Stimulated activated CD8-positive, alpha-beta memory T cell treated with anti-CD3 and anti-CD28 coated beads, Interleukin-2, amount 100 ng/mL, for 1 hour (primary cell): Measurements from ENCODE around the gene RNF32.
"Not testable (repeated sequence)": the region's sequence is repeated elsewhere in the genome, so short reads cannot be mapped to it uniquely, and the experiment has no call there.

Source experiments
- DNase-seq, 2 donors: peaks; one replicate each; pipeline ENCODE4 v3.0.0-alpha.2; 2020; ENCODE audit warnings: low read depth in 2 of 2

RNF32 gene

DNA sequence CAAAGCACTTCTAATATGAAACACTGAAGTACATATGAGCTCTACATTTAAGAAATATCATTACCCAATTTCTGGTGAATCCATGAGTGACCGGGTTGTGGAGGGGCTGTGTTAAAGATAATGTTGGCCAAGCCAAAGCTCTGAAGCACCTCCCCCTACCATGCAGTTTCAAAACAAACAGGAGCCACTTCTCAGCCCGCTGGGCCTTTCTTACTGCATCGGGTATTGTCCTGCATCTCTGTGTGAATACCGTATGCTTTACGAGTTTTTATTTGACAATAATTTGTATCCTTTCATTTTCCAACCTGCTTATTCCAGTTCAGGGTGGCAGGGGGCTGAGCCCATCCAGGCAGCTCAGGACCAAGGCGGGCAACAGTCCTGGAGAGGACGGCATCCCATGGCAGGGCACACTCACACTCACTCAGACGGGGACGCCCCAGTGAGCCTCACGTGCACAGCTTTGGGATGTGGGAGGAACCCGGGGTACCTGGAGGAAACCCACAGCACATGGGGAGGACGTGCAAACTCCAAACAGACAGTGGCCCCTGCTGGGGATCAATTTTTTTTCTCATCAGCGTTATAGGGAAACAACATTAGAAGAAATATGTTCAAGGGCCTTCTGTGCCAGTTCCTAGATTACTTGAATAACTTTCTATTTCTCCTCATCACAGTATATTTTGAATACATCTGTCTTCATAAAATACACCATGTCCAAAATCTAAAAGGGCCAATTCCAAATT is 1.9 kb downstream of the RNF32 start:
- no peak for DNase-seq

DNA sequence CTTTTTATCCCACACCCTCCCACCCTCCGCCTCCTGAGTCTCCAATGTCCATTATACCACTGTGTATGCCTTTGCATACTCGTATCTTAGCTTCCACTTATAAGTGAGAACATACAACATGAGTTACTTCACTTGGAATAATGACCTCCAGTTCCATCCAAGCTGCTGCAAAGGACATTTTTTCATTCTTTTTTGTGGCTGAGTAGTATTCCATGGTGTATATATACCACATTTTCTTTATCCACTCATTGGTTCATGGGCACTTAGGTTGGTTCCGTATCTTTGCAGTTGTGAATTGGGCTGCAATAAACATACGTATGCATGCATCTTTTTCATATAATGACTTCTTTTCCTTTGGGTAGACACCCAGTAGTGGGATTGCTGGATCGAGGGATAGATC is 6.8 kb downstream of the RNF32 start:
- DNase-seq = not testable (repeated sequence)

DNA sequence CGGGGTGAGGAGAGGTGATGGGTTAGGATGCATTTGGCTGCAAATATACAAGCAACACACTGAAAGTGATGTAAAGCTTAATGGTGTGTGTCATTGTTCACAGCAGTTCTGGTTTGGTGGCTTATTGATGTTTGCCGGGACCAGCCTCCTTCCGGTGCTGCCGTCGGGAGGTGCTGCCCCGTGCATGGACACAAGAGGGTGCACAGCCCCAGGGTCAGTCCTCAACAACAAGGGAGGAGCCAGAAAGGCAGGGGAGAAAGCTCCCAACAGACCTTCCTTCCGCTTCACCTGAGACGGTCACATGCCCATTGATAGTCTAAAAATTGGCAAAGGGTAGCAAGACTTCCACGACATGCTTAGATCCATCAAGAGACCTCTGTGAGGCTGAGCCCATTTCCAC is 9.5 kb downstream of the RNF32 start:
- no peak for DNase-seq

DNA sequence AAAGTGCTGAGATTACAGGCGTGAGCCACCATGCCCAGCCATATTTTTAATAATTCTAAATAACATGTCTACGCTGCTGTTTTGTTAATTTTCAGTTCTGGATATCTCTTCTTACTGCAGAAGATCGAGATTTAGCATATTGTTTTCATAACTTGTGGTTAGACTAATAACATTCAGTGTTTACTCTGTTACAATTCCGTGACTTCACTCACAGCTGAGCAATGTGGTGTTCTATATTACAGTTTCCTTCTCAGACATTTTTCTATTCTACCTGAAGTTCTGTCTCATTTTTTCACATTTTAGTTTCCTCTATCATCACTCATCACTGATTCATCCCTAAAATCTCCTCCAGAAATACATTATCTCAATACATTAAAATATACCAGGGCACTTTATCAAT is 10.9 kb downstream of the RNF32 start:
- DNase-seq = no peak

DNA sequence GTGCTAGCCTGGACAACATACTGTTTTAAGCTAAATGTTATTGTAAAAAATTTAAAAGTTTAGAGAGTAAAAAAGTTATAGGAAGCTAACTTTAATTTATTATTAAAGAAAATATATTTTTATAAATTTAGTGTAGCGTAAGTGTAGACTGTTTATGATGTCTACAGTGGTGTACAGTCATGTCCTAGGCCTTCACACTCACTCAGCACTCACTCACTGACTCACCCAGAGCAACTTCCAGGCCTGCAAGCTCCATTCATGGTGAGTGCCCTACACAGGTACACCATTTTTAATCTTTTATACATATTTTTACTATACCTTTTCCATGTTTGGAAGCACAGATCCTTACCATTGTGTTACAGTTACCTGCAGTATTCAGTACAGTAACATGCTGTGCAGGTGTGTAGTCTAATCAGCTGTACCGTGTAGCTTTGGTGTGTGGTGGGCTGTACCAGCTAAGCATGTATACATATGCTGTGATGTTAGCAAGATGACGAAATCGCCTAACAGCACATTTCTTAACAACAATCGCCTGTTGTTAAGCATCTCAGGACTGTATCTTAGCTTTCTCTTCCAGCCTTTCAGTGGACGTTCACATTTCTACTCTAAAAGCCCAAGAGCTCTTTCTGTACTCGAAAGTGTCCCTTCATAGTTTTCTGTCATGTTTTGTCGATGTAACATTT is 12.5 kb downstream of the RNF32 start:
- DNase-seq = no peak

DNA sequence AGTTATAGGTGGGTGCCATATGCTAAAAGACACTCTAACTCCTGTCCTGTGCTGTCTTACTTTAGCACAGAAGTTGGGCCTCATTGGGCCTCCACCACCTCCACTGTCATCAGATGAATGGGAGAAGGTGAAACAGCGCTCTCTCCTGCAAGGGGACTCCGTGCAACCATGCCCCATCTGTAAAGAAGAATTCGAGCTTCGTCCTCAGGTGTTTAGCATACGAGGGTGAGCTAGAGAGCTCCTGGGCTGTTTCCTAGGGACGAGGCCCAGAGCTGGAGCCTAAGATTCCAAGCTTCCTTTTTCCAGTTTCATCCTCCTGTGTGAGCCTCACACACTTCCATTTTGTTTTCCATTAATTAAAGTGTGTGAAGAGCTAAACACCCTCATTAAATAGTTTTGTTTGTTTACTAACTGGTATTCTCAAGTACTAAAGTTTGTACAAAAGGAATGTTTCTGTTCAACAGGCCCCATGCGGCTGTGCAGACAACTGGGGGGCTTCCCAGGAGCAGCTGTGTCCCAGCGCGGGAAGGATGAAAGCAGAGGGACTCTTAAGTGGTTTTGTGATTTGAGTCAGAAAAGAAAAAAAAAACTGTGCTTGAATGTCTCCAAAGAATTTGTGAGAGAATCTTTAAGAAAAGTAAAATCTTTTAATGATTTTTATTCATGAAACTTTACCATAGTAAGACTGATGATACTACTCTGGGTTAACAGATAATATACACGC is 14.1 kb downstream of the RNF32 start:
- no peak for DNase-seq

DNA sequence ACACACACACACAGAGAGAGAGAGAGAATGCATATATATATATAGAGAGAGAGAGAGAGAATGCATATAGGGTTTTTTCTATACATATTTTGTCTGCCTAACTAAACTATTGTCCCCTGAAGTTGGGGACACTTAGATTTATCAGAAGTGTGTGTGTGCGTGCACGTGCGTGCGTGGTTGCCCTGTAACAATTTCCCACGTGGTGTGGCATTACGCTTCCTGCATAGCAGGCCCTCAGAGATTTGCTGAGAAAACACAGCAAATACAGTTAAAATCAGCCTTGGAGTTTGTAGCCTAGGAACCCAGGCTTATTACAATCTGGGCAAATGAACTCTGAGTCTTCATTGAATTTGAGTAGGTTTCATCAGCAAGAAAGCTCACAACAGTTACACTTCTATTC is 14.7 kb downstream of the RNF32 start:
- no peak for DNase-seq

DNA sequence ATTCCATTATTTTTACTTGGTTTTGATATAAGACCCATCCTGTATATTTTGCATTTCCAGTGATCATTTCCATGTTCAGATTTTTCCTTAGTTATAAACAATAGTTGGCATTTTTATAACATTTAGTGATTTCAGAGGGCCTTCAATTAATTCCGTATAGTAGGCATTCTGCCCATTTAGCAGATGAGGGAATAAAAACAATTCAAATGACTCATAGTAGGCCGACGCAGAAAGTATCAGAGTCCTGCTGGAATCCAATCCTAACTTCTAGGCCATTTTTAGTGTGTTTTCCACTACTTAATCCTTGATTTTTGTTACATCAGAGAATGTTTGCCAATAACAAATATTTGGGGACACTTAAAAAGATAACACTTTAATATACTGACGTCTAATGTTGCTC is 15.4 kb downstream of the RNF32 start:
- no peak for DNase-seq

DNA sequence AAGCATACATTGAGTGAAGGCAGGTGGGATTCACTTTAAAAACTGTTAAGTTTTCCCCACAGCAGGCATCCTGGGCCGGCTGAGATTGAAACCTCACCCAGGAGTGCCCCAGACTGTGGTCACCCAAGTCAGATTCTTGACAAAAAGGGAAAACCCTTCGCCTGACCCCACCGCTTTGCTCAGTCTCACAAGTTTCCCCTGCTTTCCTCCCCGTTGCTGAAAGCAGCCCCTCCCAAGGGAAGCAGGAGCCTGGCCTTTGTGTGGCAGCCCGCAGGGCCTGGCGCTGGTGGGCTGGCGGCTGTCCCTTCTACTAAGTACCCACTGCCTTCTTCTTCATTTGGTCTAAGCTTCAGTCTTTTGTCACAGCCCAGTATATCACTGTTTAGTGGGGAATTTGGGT is 16.0 kb downstream of the RNF32 start:
- DNase-seq = no peak

DNA sequence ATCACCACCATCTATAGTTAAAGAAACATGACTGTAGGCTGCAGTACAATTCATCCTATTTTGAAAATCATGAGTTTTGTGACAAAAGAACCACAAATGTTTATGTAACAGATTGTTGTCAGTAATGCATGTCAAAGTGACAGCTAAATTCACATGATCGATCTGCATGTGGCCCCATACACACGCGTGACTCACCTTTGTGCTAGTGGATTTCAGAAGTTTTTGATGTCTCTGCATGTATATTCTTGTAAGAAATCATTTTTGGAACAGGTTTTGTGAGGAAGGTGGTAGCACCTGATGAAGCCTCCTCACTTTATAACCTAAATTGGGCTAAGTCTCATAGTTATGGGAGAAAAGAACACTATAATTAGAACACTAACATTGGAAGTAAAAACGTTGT is 17.1 kb downstream of the RNF32 start:
- no peak for DNase-seq

DNA sequence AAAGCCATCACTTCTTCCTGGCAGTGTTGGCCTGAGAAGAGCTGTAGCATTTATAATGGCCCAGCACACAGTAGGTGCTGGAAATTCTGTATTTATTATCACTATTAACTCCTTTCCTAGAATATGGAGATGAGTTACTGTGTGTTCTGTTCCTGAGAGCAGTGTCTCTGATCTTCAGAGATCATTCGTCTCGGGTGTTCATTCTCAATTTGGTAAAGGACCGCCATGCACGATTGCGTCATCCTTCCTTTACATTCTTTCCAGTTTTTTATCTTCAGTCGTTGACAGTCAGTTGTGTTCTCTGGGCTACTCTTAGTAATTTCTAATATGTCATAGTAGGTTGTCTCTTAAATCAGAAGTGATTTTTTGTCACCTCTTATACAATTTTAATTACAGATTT is 18.6 kb downstream of the RNF32 start:
- no peak for DNase-seq

DNA sequence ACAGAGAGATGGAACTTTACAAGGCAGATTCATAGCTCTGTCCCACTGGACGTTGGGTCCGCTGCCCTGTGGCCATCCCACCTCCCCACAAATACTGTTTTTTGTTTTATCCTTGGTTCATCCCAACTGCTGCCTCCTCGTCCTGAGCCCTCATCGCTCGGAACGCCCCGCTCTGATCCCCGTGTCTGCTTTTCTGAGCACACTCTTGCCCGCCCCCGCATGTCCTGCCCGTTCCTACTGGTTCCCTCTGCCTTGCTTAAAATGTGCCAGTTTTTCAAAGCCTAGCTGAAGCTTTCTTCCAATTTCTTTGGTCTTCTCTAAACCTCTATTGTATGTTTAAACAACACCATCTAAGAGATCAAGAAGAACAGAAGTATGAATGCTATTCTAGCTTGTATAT is 19.4 kb downstream of the RNF32 start:
- DNase-seq = no peak

DNA sequence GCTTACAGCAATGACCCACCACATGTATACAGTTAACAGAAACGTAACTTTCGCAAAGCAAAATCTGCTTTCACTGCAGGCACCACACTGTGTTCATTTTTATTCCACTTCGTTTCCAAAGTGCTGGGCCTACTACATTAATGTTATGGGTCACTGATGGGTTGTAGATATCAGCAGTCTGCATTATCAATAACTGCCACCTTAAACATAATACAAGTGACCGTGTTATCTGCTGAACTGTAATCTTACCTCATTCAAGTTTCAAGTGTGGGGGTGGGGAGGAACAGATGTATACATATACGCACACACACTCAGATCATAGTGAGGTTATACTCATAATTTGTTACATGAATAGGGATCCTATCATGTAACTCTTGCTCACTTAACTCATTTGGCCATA is 21.1 kb downstream of the RNF32 start:
- DNase-seq = no peak

DNA sequence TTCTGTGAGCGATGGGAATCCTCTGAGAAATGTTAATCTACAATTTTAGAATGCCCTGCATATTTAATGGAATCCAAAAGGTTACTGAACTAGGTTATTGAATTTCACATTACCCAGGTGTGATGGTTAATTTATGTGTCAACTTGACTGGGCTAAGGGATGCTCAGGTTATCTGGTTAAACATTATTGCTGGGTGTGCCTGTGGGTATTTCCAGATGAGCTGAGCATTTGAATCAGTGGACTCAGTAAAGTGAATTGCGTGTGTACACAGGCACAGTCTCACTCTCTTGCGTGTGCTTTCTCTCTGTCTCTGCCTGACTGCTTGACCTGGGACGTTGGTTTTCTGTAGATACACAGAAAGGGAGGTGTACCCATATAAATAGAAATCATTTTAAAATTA is 21.7 kb downstream of the RNF32 start:
- no peak for DNase-seq

DNA sequence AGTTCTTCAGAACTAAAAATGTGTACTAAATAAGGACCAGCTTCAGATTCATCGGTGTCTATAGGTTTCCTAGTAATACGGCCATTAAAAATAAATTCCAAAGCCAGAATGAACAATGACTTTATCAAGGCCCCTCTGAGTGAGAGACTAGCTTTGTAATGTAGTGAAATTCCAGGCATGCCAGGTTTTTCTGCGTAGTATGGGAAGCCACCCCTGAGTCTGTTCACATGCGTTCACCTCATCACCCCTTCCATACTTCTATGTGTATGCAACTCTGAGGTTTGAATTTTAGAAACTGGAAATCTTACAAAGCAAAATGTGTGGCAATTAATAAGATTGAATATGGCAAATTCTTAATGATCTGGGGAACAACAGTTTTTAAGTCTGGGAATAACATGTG is 24.5 kb downstream of the RNF32 start:
- no peak for DNase-seq

DNA sequence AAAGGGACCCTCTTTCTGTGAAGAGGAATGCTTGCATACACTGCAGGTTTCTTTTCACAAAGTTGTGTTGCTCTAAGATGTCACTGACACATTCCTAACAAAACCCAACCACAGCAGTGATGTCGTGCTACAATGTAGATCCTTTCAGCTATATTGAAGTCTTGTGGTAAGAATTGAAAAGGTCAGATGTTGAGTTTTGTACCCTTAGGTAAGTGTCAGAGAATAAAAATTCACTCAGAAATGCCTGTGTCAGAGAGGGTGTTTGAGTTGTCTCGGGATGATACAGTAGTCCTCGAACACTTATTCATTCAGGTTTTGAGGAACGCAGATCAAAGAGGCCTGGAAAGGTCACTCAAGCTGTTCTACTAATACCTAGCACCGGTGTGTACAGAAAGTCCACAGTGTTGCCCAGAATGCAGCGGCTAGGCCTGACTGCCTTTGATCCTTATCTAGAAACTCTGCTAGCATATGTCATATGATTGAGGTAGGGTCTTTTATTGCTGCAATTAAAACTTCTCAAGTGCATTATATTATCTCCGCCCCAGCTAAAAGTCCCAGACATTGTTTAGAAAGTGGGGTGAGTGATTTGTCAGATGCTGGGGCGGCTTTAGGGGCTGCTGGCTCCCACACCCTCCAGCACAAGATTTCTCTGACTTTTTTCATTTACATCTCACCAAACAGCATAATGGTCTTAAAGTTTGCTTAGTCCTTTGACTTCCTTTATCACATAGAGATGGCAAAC is 26.0 kb downstream of the RNF32 start:
- DNase-seq = no peak

DNA sequence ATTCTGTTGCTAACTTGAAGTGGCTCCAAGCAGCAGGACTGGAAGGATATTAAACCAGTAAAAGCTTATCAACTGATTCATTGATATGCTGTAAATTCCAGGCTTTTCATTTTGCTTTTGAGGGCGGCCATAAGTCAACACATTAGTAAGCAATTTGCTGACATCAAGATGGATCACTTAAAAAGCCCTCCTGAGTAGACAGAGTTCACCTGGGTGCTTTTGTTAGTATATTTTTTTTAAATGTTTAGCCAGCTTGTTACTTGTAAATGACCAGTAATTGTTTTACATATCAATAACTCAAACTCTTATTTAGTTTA is 26.5 kb downstream of the RNF32 start:
- DNase-seq = no peak

DNA sequence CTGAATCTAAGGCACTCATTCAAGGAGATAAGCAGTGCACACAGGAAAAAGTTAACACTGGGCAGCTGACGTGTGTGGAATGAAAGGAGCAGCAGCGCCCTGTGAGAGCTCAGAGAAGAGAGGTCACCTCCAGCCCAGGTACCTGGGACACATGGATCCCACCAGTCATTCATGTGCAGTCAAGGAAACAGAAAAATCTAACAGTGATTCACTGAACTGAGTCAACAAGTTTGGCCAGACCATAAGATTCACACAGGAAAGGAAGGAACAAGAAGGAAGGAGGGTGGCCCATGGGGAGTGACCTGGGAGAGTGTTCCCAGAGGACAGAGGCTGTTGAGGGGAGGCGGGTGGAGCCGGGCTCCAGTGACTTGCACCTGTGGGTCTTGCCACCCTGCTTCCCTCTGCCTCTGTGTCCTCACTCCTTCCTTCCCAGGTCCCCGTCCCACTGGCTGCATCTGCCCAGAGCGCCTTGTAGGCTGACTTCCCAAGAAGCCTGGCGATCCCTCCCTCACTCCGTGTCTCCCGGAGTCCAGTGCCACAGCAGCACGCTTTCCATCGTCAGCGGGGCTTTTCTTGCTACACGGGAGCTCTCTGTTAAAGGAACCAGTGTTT is 27.7 kb downstream of the RNF32 start:
- no peak for DNase-seq

DNA sequence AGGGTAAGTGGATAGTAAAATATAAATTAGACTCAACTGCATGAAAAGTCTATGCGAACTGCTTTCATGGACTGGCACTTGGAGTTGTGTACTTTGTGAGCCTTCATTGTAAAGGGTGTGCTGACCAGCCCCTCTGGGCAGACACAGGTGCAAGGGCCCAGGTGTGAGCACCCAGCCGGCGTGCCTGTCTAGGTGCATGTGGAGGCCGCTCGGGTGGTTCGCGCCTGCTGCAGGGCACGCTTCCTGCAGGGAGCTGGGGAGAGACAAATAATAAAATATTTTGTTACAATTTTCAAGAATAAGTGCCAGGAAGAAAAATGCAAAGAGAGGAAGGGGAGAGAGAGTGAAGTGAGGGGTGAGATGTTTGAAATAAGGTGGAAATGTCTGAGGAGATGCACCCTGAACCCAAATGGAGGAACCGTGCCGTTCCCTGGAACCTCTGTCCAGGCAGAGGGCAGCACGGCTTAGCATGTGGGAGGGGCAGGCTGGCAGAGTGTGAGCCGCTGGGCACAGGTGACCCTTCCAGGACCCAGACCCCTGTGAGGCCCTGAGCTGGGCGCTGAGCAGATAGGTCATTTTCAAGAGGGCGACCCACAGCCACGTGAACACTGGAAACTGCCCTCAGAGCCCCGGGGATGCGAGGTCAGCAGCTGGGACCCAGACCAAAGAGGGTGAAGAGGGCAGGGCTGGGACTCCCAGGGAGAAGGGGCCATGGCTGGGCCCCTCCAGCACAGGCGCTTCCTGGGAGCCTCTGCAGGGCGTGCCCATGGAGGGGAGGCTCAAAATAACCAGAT is 28.7 kb downstream of the RNF32 start:
- DNase-seq = no peak

DNA sequence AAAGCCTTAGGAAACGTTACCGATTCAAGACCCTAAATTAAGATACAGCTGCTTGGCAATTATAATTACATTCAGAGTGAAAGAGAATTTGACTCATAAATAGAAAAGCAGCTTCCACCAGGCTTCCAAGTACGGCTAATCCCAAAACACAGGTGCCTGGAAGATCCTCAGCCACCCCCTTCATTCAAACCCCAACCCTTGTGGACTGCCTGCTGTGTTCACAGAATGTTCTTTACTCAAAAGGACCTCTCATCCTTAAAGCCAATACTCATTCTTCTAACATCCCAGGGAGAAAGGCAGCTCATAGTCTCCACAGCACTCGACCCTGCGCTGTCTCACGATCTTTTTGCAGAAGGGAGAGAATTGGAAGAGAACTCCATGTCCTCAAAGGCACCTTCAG is 32.9 kb downstream of the RNF32 start:
- DNase-seq = no peak

DNA sequence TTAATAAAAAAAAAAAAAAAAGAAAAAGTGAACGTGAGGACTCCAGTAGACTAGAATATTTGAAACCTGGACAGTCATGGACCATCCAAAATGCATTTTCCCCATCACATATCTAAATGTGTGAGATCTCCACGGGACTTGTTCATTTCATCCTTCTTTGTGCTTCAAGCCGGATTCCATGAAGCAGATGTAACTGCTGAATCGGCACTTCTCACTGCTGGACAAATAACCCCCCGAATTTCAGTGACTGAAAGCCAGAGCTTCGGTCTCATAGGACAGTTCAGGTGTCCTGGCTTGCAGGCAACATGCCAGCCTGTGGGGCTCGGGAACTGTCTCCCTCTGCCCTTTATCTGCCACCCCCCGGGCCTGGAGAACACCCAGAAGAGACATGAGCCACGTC is 33.3 kb downstream of the RNF32 start:
- DNase-seq = no peak
